Keratinocyte (primary cell): ENCODE results near the gene MCM3AP. TPM values are rescaled to one million over a fixed set of nuclear protein-coding genes. Genes with fewer than 3 reads are reported as not detected.
"Not testable (repeated sequence)": the region's sequence is repeated elsewhere in the genome, so short reads cannot be mapped to it uniquely, and the experiment has no call there.

Source experiments
- DNase-seq: peaks from one replicate; pipeline ENCODE4 v3.0.0-alpha.2; 2011; ENCODE audit warnings: low read depth, missing footprints, low spot score
- FAIRE-seq: peaks from 2 replicates; lab custom pipeline; 2011; peaks lifted over from hg19 to GRCh38; lab: Jason Lieb, UNC
- H2AFZ ChIP-seq: 2 replicates; pipeline ENCODE4 v1.6.0; 2012; ENCODE audit warnings: low read length, control low read depth, inconsistent platforms; ENCODE audit not compliant: control insufficient read depth
- H3K27ac ChIP-seq: 2 replicates; pipeline ENCODE4 v1.5.1; 2011; ENCODE audit warnings: low read length; ENCODE audit not compliant: control insufficient read depth, insufficient read depth
- H3K27me3 ChIP-seq: 3 replicates; pipeline ENCODE4 v1.6.0; 2011; ENCODE audit warnings: low read length; ENCODE audit not compliant: control insufficient read depth, insufficient read depth; ENCODE audit errors: extremely low read depth
- H3K36me3 ChIP-seq, 2 experiments: 2 replicates in 1 of 2; 3 replicates in 1 of 2; pipeline ENCODE4 v1.5.1; 2011; ENCODE audit warnings: low read length in 2 of 2, mild to moderate bottlenecking in 1 of 2; ENCODE audit not compliant: control insufficient read depth in 2 of 2, insufficient read depth in 2 of 2; ENCODE audit errors: extremely low read depth in 1 of 2
- H3K4me1 ChIP-seq: 3 replicates; pipeline ENCODE4 v1.5.1; 2011; ENCODE audit warnings: low read length; ENCODE audit not compliant: control insufficient read depth, insufficient read depth; ENCODE audit errors: extremely low read depth
- H3K4me2 ChIP-seq: 3 replicates; pipeline ENCODE4 v1.6.0; 2011; ENCODE audit warnings: low read depth, low read length; ENCODE audit not compliant: control insufficient read depth, insufficient read depth; ENCODE audit errors: extremely low read depth
- H3K4me3 ChIP-seq, 3 experiments: fragments of 200-600 bp in 1 of 3; sonication (generic) in 1 of 3; 2 replicates in 2 of 3; 3 replicates in 1 of 3; pipeline ENCODE4 v1.5.1; 2011 to 2016; ENCODE audit warnings: low read length in 3 of 3, mild to moderate bottlenecking in 3 of 3, control low read depth in 2 of 3, inconsistent platforms in 1 of 3, low read depth in 1 of 3, mixed read lengths in 1 of 3, mixed run types in 1 of 3, moderate library complexity in 1 of 3; ENCODE audit not compliant: control insufficient read depth in 2 of 3, insufficient read depth in 2 of 3; ENCODE audit errors: extremely low read depth in 1 of 3
- H3K79me2 ChIP-seq: 2 replicates; pipeline ENCODE4 v1.6.0; 2012; ENCODE audit warnings: low read length; ENCODE audit not compliant: control insufficient read depth, insufficient read depth
- H3K9ac ChIP-seq: 3 replicates; pipeline ENCODE4 v1.6.0; 2011; ENCODE audit warnings: low read length; ENCODE audit not compliant: control insufficient read depth, insufficient read depth; ENCODE audit errors: extremely low read depth
- H3K9me1 ChIP-seq: 3 replicates; pipeline ENCODE4 v1.6.0; 2011; ENCODE audit warnings: low read length; ENCODE audit not compliant: control insufficient read depth, insufficient read depth; ENCODE audit errors: extremely low read depth
- H3K9me3 ChIP-seq: 2 replicates; pipeline ENCODE4 v1.5.1; 2012; ENCODE audit warnings: low read depth, low read length; ENCODE audit not compliant: control insufficient read depth
- H4K20me1 ChIP-seq: 3 replicates; pipeline ENCODE4 v1.6.0; 2011; ENCODE audit warnings: low read length; ENCODE audit not compliant: control insufficient read depth, insufficient read depth; ENCODE audit errors: extremely low read depth
- EZH2 ChIP-seq: IDR thresholded peaks from one replicate; pipeline ENCODE4 v1.6.1; 2012; ENCODE audit warnings: inconsistent platforms, mild to moderate bottlenecking, low read length, moderate library complexity
- dilution Hi-C: fragments of 300-500 bp; cut with MboI; formaldehyde crosslinking; loops from one replicate; pipeline ENCODE4 v1.7.0; 2020; ENCODE audit warnings: low sequenced_read_pairs; ENCODE audit not compliant: extremely low pct_ligation_motif_present
- polyA plus RNA-seq, 5 experiments: library from polyadenylated mRNA; depleted of rRNA in 3 of 5; stranded (reverse) in 3 of 5; stranded (forward) in 1 of 5; unstranded in 1 of 5; fragments of >200 nt; gene quantifications; 1 replicate in 1 of 5; 2 replicates in 3 of 5; 3 replicates in 1 of 5; pipeline versions ENCODE4 v1.2.1 to v1.2.3, GENCODE V29; 2011 to 2012; ENCODE audit warnings: missing spikeins in 2 of 5, low read depth in 1 of 5, low replicate concordance in 1 of 5
- TF ChIP-seq, protein P1 (sequence below), 3 experiments: IDR thresholded peaks in 1 of 3; conservative IDR thresholded peaks in 1 of 3; optimal IDR thresholded peaks in 1 of 3; 2 replicates in 2 of 3; 3 replicates in 1 of 3; pipeline versions ENCODE3 to v1.5.1; 2011; ENCODE audit warnings: low read length in 3 of 3, mild to moderate bottlenecking in 3 of 3, moderate library complexity in 2 of 3, control low read depth in 1 of 3, inconsistent platforms in 1 of 3; ENCODE audit not compliant: insufficient read depth in 2 of 3; ENCODE audit errors: extremely low read depth in 1 of 3

Gene MCM3AP
- polyA plus RNA-seq, 1 donor (not counting 4 experiments of a cell fraction or from before 2014, with no cell fraction given): 34.3 TPM

DNA sequence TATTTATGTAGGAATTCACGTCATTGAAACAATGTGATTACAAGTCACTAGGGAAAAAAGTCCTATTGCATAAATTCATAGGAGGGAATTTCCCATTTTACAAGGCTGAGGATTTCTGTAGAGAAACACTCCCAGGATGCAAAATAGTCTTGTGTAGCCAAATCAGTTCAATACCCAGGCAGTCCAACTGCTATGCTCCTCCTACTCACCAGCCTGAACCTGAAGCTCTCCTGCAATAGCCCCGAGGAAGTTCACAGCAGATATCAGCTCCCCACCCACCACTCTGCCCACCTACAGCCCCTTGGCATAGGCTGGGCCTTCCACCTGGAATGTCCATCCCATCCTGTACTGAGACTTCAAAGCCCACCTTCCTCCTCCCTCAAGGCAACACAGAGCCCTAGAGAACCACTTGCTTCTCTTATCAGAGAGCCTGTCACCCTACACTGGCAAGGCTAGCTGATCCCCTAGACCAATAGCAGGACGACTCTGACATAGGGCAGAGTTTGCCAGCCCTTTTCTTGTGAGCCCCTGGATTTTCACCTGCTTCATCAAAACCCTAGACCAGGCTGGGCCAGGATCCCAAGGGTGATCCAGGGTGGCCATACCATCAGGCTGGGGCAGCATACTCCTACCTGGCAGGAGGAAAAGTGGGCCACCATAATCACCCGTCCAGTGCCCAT, 58.4 kb downstream of the MCM3AP start:
- H3K9ac ChIP-seq: peak overlapping the region; percentile 90
- no peak overlapping the region for H2AFZ ChIP-seq
- peaks cover 23% of the 10 kb centered on the region for H3K4me1 ChIP-seq

DNA sequence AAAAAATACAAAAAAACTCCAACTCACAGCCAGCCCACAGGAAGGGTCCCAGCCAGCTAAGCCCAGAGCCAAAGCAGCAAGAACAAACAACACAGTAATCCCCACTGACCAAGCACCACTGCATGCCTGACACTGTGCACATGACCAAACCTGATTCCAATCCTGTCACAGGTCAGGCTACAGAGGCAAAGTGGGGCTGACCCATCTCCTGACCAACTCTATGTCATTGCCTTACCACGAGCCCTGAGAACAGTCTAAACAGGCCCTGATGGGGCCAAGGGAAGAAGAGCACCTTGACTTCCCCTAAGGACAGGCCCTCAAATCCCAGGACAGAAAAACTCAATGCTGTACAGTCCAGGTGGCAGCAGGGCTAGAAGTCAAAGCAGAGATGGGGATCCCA, 59.3 kb downstream of the MCM3AP start:
- Histone ChIP-seq H3K4me1 (peaks cover 23% of the 10 kb centered on the region), H3K4me2 (peak overlapping the region; percentile 92), H2AFZ (no peak overlapping the region), H3K27me3 (no peaks in the 10 kb centered on the region), H3K79me2 (peaks cover 83% of the 10 kb centered on the region), H3K9me3 (no peaks in the 10 kb centered on the region), H3K9ac (peak overlapping the region; percentile 90), H3K4me3 (peak overlapping the region; percentile 86 to 99 (median 88)), H3K27ac (peak overlapping the region; percentile 92), H3K9me1 (peaks cover 4% of the 10 kb centered on the region), H4K20me1 (peaks cover 34% of the 10 kb centered on the region), H3K36me3 (peaks cover 18 to 32% of the 10 kb centered on the region in 2 experiments)
- FAIRE-seq: no peak
- no peak for TF ChIP-seq EZH2
- TF ChIP-seq, protein P1, sequence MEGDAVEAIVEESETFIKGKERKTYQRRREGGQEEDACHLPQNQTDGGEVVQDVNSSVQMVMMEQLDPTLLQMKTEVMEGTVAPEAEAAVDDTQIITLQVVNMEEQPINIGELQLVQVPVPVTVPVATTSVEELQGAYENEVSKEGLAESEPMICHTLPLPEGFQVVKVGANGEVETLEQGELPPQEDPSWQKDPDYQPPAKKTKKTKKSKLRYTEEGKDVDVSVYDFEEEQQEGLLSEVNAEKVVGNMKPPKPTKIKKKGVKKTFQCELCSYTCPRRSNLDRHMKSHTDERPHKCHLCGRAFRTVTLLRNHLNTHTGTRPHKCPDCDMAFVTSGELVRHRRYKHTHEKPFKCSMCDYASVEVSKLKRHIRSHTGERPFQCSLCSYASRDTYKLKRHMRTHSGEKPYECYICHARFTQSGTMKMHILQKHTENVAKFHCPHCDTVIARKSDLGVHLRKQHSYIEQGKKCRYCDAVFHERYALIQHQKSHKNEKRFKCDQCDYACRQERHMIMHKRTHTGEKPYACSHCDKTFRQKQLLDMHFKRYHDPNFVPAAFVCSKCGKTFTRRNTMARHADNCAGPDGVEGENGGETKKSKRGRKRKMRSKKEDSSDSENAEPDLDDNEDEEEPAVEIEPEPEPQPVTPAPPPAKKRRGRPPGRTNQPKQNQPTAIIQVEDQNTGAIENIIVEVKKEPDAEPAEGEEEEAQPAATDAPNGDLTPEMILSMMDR (optimal IDR thresholded peaks at IDR 0.05 in 1 of 3, IDR thresholded peaks at IDR 0.05 in 1 of 3, conservative IDR thresholded peaks at IDR 0.05 in 1 of 3; ENCODE audit: extremely low read depth in 1 of 3, insufficient read depth in 2 of 3, low read length in 3 of 3): no peak
- dilution Hi-C loops: no loop called here
- no peak for DNase-seq

More for the DNA sequence above, 58.4 kb downstream of the MCM3AP start:
- no peak for DNase-seq
- FAIRE-seq: peak; percentile 32
- dilution Hi-C loops: no loop called here
- no peak for TF ChIP-seq EZH2
- TF ChIP-seq, protein P1 (optimal IDR thresholded peaks at IDR 0.05 in 1 of 3, IDR thresholded peaks at IDR 0.05 in 1 of 3, conservative IDR thresholded peaks at IDR 0.05 in 1 of 3; ENCODE audit: extremely low read depth in 1 of 3, insufficient read depth in 2 of 3, low read length in 3 of 3): no peak
- Histone ChIP-seq H3K4me2 (peak overlapping the region; percentile 92), H3K27me3 (no peaks in the 10 kb centered on the region), H3K36me3 (peaks cover 13 to 23% of the 10 kb centered on the region in 2 experiments), H3K9me1 (peaks cover 4% of the 10 kb centered on the region), H3K79me2 (peaks cover 73% of the 10 kb centered on the region), H3K4me3 (peak overlapping the region; percentile 86 to 99 (median 88)), H3K27ac (peak overlapping the region; percentile 92), H3K9me3 (no peaks in the 10 kb centered on the region), H4K20me1 (peaks cover 28% of the 10 kb centered on the region)

DNA sequence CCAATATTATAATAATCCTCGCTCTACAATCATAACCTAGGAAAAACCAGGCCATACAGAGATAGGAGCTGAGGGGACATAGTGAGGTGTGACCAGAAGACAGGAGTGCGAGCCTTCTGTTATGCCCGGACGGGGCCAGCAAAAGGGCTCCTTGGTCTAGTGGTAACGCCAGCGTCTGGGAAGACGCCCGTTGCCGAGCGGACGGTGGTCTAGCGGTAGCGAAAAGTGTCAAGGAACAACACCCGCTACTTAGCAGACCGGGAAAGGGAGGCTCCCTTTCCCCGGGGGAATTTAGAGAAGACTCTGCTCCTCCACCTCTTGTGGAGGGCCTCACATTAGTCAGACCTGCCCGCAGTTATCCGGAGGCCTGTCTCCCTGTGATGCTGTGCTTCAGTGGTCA, 61.8 kb downstream of the MCM3AP start:
- Histone ChIP-seq H3K36me3 (peaks cover 34 to 47% of the 10 kb centered on the region in 2 experiments), H4K20me1 (peaks cover 37% of the 10 kb centered on the region), H3K79me2 (peaks cover 95% of the 10 kb centered on the region), H3K4me1 (peaks cover 12% of the 10 kb centered on the region)
- H3K27ac ChIP-seq, DNase-seq, H3K9me1 ChIP-seq, H3K27me3 ChIP-seq, H2AFZ ChIP-seq, H3K9me3 ChIP-seq, H3K9ac ChIP-seq, H3K4me2 ChIP-seq, FAIRE-seq, dilution Hi-C loops, H3K4me3 ChIP-seq: not testable (repeated sequence)
